ENCODE measurements around the gene RNF224.

GRCh38 chr9:137275203-137275587 lies 47.9 kb downstream of the RNF224 start:
- no peak for TF ChIP-seq CTCF (conservative IDR thresholded peaks at IDR 0.05; ENCODE audit: low read depth, low read length)
- TF ChIP-seq EZH2 (IDR thresholded peaks at IDR 0.05; ENCODE audit: borderline replicate concordance, low read depth, low read length, poor library complexity, severe bottlenecking) = no peak

Measured in A673 (cell line).